ENCODE results near the gene RALGAPA2.

- TF ChIP-seq CTCF (conservative IDR thresholded peaks at IDR 0.05 in 1 of 2, IDR thresholded peaks at IDR 0.05 in 1 of 2; ENCODE audit: low read depth in 1 of 2, low read length in 2 of 2) (no peak), EZH2 (IDR thresholded peaks at IDR 0.05; ENCODE audit: low read length, missing control alignments) (no peak)
Measured at GRCh38 chr20:20450521-20450920, 261.9 kb downstream of the RALGAPA2 start.
